ENCODE data around the gene C19orf44.

- TF ChIP-seq ZNF274 (IDR thresholded peaks at IDR 0.05; ENCODE audit: low read depth, low read length): no peak
- TF ChIP-seq SUZ12 (IDR thresholded peaks at IDR 0.05; ENCODE audit: extremely low read depth, insufficient read depth, insufficient read length): no peak
Observed at GRCh38 chr19:16497837-16498236, 1.6 kb downstream of the C19orf44 start.

Data from NT2/D1 (cell line).